AG10803 (cell line): ENCODE measurements around the gene PRSS33.

Source experiments
- DNase-seq: peaks from one replicate; pipeline ENCODE4 v3.0.0; 2010; ENCODE audit warnings: low read depth
- H3K4me3 ChIP-seq: 2 replicates; pipeline ENCODE4 v1.5.1; 2011; ENCODE audit warnings: mild to moderate bottlenecking, low read length, control low read depth
- CTCF ChIP-seq: conservative IDR thresholded peaks from 2 replicates; pipeline ENCODE4 v1.5.1; 2011; ENCODE audit warnings: mild to moderate bottlenecking, low read length, control low read depth, inconsistent platforms

The PRSS33 gene

GRCh38 chr16:2749476-2749875, 37.9 kb downstream of the PRSS33 start:
- TF ChIP-seq CTCF, result no peak
- no peak overlapping the region for H3K4me3 ChIP-seq
- no peak for DNase-seq

- no peak for TF ChIP-seq CTCF
- no peak overlapping the region for H3K4me3 ChIP-seq
- DNase-seq, result no peak
Observed at GRCh38 chr16:2748757-2749455, 38.5 kb downstream of the PRSS33 start.

DNA sequence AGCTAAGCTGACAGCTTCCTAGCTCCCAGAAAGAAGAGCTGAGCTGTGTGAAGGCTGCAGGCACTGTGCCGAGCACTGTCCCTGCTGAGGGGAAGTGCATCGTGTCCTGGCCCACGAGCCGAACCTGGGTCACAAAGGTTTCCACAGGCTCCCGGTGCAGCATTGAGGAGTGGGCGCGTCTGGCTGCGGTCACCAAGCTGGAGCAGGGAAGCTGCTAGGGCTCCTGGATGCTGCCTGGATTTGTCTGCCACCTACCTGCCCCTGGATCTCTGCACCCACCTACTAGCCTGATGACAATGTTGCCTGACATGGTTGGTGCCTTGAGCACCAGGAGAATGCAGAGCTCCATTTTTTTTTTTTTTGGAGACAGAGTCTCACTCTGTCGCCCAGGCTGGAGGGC, 41.4 kb downstream of the PRSS33 start:
- TF ChIP-seq CTCF, result no peak
- no peak for DNase-seq
- H3K4me3 ChIP-seq, result no peak overlapping the region

DNA sequence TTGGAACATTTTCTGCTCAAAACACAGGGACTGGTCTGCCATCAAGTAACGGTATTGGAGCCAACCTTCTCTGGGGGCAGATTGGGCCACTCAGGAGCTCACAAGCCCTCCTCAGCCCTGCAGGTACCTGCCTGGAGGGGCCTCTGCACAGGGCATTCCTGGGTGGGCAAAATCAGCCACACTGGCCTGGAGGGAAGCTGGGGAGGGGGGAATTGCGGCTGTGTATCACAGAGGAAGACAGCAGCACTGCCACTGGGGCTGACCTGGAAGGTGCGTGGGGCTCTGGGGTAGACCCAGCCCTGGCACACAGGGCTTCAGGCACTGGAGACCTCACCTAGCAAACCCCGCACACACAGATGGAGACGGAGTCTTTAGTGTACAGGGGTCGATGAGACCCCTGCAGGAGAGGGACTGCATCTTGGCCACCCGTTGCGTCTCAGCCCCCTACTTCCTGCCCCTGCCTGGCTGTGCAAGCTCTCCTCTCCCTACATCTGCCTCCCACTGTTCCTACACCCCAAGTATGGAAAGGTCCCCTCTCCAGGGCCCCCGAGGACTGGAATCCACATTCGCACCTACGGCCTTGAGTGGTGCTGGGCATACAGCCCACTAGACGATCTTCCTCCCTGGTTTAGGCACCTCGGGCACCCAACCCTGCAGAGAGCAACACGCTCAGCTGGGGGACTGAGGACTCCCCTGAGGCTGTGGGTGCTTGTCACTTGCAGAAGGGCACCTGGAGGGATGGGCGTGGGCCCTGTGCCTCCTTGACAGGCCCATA, 42.1 kb downstream of the PRSS33 start:
- DNase-seq, result no peak
- no peak overlapping the region for H3K4me3 ChIP-seq
- no peak for TF ChIP-seq CTCF

DNA sequence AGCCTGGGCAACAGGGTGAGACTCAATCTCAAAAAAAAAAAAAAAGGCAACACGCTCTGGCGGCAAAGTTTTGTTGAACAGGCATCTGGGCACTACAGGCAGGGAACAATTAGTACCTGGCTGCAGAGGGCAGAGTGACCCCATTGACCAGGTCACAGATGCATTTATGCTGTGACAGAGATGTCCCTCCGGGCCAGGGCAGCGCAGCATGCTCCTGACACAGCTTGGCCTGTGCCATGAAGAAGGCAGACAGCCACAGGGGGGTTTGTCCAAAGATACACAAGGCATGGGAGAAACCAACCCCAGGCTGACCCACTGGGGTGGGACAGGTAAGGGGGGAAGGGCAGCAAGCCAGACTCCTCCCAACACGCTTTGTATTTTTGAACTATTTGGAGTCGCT, 42.6 kb downstream of the PRSS33 start:
- DNase-seq, result no peak
- H3K4me3 ChIP-seq, result no peak overlapping the region
- no peak for TF ChIP-seq CTCF

GRCh38 chr16:2743007-2743810, 44.2 kb downstream of the PRSS33 start:
- no peak for TF ChIP-seq CTCF
- H3K4me3 ChIP-seq, result no peak overlapping the region
- DNase-seq, result no peak
